ENCODE measurements around the gene RUNX2. TPM values are rescaled to one million over a fixed set of nuclear protein-coding genes. Genes with fewer than 3 reads are reported as not detected.

RUNX2 gene
- total and polyA plus RNA-seq, 2 donors (not counting 1 experiment from before 2014, with no cell fraction given) = 1.3 to 2.4 TPM

- no peaks in the 10 kb centered on the region for H4K20me1 ChIP-seq (ENCODE audit: control insufficient read depth, insufficient read depth, low read length, poor library complexity, severe bottlenecking)
- ChIA-PET CTCF (no interaction called here), POLR2A (no interaction called here)
- no peak overlapping the region for H3K27ac ChIP-seq (ENCODE audit: low read length in 2 of 2)
- no peaks in the 10 kb centered on the region for H3K9me3 ChIP-seq (ENCODE audit: control extremely low read depth in 1 of 3, control insufficient read depth in 2 of 3, insufficient read depth in 1 of 3, low read length in 2 of 3)
- Mint-ChIP-seq H3K4me1 (peaks cover 7% of the 10 kb centered on the region), H3K27me3 (peaks cover 6% of the 10 kb centered on the region), H3K27ac (no peak overlapping the region), H3K4me3 (no peak overlapping the region), H3K9me3 (ENCODE audit: insufficient read depth) (peaks cover 2% of the 10 kb centered on the region)
- no peaks in the 10 kb centered on the region for H3K36me3 ChIP-seq (replicated peaks in 1 of 2; ENCODE audit: control extremely low read depth in 1 of 2, control insufficient read depth in 1 of 2, extremely low read depth in 1 of 2, insufficient read depth in 2 of 2, low read length in 1 of 2)
- peaks cover 0 to 4% of the 10 kb centered on the region in 2 donors for H3K4me1 ChIP-seq (ENCODE audit: control insufficient read depth in 2 of 2, insufficient read depth in 2 of 2, low read length in 2 of 2)
- DNase-seq = no peak
- TF ChIP-seq EZH2 (IDR thresholded peaks at IDR 0.05; ENCODE audit: borderline replicate concordance, insufficient read depth, low read depth, low read length, poor library complexity, severe bottlenecking) (no peak), CTCF (IDR thresholded peaks at IDR 0.05) (no peak)
- no peak overlapping the region for H2AFZ ChIP-seq (ENCODE audit: insufficient read depth, low read depth, low read length, poor library complexity, severe bottlenecking)
- intact Hi-C loops (cut with micrococcal nuclease) = no loop called here
- H3K79me2 ChIP-seq (ENCODE audit: control insufficient read depth, insufficient read depth, low read length) = no peaks in the 10 kb centered on the region
- no peak overlapping the region for H3K4me3 ChIP-seq (ENCODE audit: control extremely low read depth in 1 of 5, extremely low read depth in 1 of 5, insufficient read depth in 1 of 5, low read depth in 2 of 5, low read length in 4 of 5)
- no peaks in the 10 kb centered on the region for H3K27me3 ChIP-seq (replicated peaks in 1 of 4; ENCODE audit: control extremely low read depth in 1 of 4, control insufficient read depth in 3 of 4, insufficient read depth in 4 of 4, low read length in 3 of 4)
- H3K9ac ChIP-seq (ENCODE audit: low read length) = no peak overlapping the region
- no peak for ATAC-seq (ENCODE audit: low read depth)
- 95% methylated on average over 3 of the region's 7 CpGs for WGBS (ENCODE audit: insufficient coverage)
- H3K4me2 ChIP-seq (replicated peaks; ENCODE audit: low read depth, low read length, poor library complexity, severe bottlenecking) = no peak overlapping the region
Measured at GRCh38 chr6:45563041-45563440, 234.9 kb downstream of the RUNX2 start.

GRCh38 chr6:45563844-45564243 lies 235.7 kb downstream of the RUNX2 start:
- TF ChIP-seq EZH2 (IDR thresholded peaks at IDR 0.05; ENCODE audit: borderline replicate concordance, insufficient read depth, low read depth, low read length, poor library complexity, severe bottlenecking) (no peak), CTCF (IDR thresholded peaks at IDR 0.05) (no peak)
- H3K79me2 ChIP-seq (ENCODE audit: control insufficient read depth, insufficient read depth, low read length) = no peaks in the 10 kb centered on the region
- no peak for ATAC-seq (ENCODE audit: low read depth)
- no peaks in the 10 kb centered on the region for H3K36me3 ChIP-seq (replicated peaks in 1 of 2; ENCODE audit: control extremely low read depth in 1 of 2, control insufficient read depth in 1 of 2, extremely low read depth in 1 of 2, insufficient read depth in 2 of 2, low read length in 1 of 2)
- ChIA-PET POLR2A (no interaction called here), CTCF (no interaction called here)
- no peak overlapping the region for H3K4me3 Mint-ChIP-seq
- peaks cover 6% of the 10 kb centered on the region for H3K27me3 Mint-ChIP-seq
- H3K9me3 ChIP-seq (ENCODE audit: control extremely low read depth in 1 of 3, control insufficient read depth in 2 of 3, insufficient read depth in 1 of 3, low read length in 2 of 3) = no peaks in the 10 kb centered on the region
- no peak overlapping the region for H3K27ac ChIP-seq (ENCODE audit: low read length in 2 of 2)
- H3K4me1 Mint-ChIP-seq = peaks cover 6% of the 10 kb centered on the region
- H3K27me3 ChIP-seq (replicated peaks in 1 of 4; ENCODE audit: control extremely low read depth in 1 of 4, control insufficient read depth in 3 of 4, insufficient read depth in 4 of 4, low read length in 3 of 4) = no peaks in the 10 kb centered on the region
- H3K9me3 Mint-ChIP-seq (ENCODE audit: insufficient read depth) = peaks cover 2% of the 10 kb centered on the region
- DNase-seq = no peak
- no peaks in the 10 kb centered on the region for H4K20me1 ChIP-seq (ENCODE audit: control insufficient read depth, insufficient read depth, low read length, poor library complexity, severe bottlenecking)
- H3K27ac Mint-ChIP-seq = no peak overlapping the region
- intact Hi-C loops (cut with micrococcal nuclease) = no loop called here
- H3K4me2 ChIP-seq (replicated peaks; ENCODE audit: low read depth, low read length, poor library complexity, severe bottlenecking) = no peak overlapping the region
- no peak overlapping the region for H3K4me3 ChIP-seq (ENCODE audit: control extremely low read depth in 1 of 5, extremely low read depth in 1 of 5, insufficient read depth in 1 of 5, low read depth in 2 of 5, low read length in 4 of 5)
- WGBS (ENCODE audit: insufficient coverage) = 100% methylated on average over 1 of the region's 2 CpGs
- no peak overlapping the region for H2AFZ ChIP-seq (ENCODE audit: insufficient read depth, low read depth, low read length, poor library complexity, severe bottlenecking)
- H3K4me1 ChIP-seq (ENCODE audit: control insufficient read depth in 2 of 2, insufficient read depth in 2 of 2, low read length in 2 of 2) = peaks cover 0 to 4% of the 10 kb centered on the region in 2 donors
- H3K9ac ChIP-seq (ENCODE audit: low read length) = no peak overlapping the region
